GM18907 (cell line): ENCODE measurements around the gene LOC101059915.
"Not testable (repeated sequence)": the region's sequence is repeated elsewhere in the genome, so short reads cannot be mapped to it uniquely, and the experiment has no call there.

ENCODE experiments used
- ATAC-seq: cut with Tn5 transposase; IDR thresholded peaks from one replicate; pipeline ENCODE4 v1.9.1; 2021; ENCODE audit warnings: mild to moderate bottlenecking, moderate library complexity; ENCODE audit not compliant: unreplicated experiment

LOC101059915 gene

GRCh38 chrX:71638409-71638808 is 28.9 kb upstream of the LOC101059915 start:
- ATAC-seq: no peak

GRCh38 chrX:71640002-71640401 is 27.3 kb upstream of the LOC101059915 start:
- ATAC-seq: no peak

- ATAC-seq: not testable (repeated sequence)
Measured at GRCh38 chrX:71644406-71644805, 22.9 kb upstream of the LOC101059915 start.

- ATAC-seq: peak; percentile 91
Measured at GRCh38 chrX:71650333-71650969, 16.9 kb upstream of the LOC101059915 start.

- ATAC-seq: peak; percentile 62
Measured at GRCh38 chrX:71652405-71652804, 14.9 kb upstream of the LOC101059915 start.

GRCh38 chrX:71653344-71653743 is 14.0 kb upstream of the LOC101059915 start:
- ATAC-seq: no peak

- no peak for ATAC-seq
Measured at GRCh38 chrX:71657267-71657666, 10.1 kb upstream of the LOC101059915 start.

- ATAC-seq: no peak
Measured at GRCh38 chrX:71659342-71659741, 8.0 kb upstream of the LOC101059915 start.

- ATAC-seq: no peak
Measured at GRCh38 chrX:71659959-71660358, 7.4 kb upstream of the LOC101059915 start.

- no peak for ATAC-seq
Measured at GRCh38 chrX:71660562-71661416, 6.6 kb upstream of the LOC101059915 start.

- ATAC-seq: no peak
Measured at GRCh38 chrX:71661919-71662318, 5.4 kb upstream of the LOC101059915 start.

GRCh38 chrX:71662654-71663053 is 4.7 kb upstream of the LOC101059915 start:
- not testable (repeated sequence) for ATAC-seq

GRCh38 chrX:71663238-71663637 is 4.1 kb upstream of the LOC101059915 start:
- ATAC-seq: not testable (repeated sequence)

GRCh38 chrX:71664202-71664601 is 3.1 kb upstream of the LOC101059915 start:
- peak; percentile 60 for ATAC-seq

GRCh38 chrX:71664889-71665491 is 2.4 kb upstream of the LOC101059915 start:
- no peak for ATAC-seq

- ATAC-seq: no peak
Measured at GRCh38 chrX:71665747-71666146, 1.6 kb upstream of the LOC101059915 start.

GRCh38 chrX:71666240-71667223 is 814 bp upstream of the LOC101059915 start:
- no peak for ATAC-seq

GRCh38 chrX:71668248-71668595 is 876 bp downstream of the LOC101059915 start:
- no peak for ATAC-seq

GRCh38 chrX:71669492-71669891 is 2.1 kb downstream of the LOC101059915 start:
- ATAC-seq: no peak

- ATAC-seq: peak; percentile 51
Measured at GRCh38 chrX:71669947-71670346, 2.6 kb downstream of the LOC101059915 start.
